Activated CD4-positive, alpha-beta T cell treated with anti-CD3 and anti-CD28 coated beads, Interleukin-2, amount 50 U/mL, for 24 hours (primary cell): ENCODE measurements around the gene TRAF7.
"Not testable (repeated sequence)": the region's sequence is repeated elsewhere in the genome, so short reads cannot be mapped to it uniquely, and the experiment has no call there.

Experiments used
- DNase-seq, 2 donors: peaks; one replicate each; pipeline ENCODE4 v3.0.0-alpha.2; 2020; ENCODE audit warnings: low read depth in 1 of 2, low spot score in 1 of 2

Gene TRAF7

DNA sequence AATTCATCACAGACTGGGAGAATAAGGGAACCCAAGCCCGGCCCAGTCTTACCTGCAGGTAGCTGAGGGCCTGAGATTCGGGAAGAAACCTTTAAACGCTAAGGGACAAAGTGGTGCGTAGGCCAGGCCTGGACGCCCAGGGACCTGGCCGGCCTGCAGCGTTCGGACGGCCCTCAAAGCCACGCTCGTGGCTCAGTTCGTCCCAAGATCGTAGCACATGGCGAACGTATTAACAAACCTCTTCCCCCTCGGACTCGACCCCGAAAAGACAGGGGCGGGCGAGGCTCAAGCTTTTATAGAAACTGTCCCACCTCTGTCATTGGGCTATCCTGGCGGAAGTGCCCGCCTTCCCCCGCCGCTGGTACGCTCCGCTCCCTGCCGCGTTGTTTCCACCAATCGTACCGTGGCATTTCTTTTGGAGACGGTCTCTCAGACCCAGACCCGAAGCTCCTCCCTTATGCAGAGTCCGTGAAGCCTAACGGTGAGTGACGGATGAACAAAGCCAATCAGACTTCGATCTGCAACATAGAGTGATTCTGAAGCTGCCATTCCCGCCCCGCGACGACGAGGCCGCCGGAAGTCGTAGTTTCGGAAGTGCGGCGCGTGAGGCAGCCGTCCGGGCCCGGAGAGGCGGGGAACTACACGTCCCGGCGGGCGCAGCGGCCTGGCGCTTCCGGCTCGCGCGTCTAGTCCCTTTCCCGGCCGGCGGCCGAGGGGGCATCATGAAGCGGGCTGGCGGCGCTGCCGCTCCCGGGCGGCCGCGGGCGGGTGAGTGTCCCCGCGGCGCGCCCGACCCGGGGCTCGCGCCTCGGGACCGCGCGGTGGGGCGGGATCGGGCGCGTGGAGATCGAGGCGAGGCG, at the start of gene TRAF7:
TSS of gene TRAF7 (plus strand) at position 692 of the 860 bp plus-strand sequence. CDS start 8,139 bp downstream, outside the sequence.
- peak; percentile 91 to 99 for DNase-seq

DNA sequence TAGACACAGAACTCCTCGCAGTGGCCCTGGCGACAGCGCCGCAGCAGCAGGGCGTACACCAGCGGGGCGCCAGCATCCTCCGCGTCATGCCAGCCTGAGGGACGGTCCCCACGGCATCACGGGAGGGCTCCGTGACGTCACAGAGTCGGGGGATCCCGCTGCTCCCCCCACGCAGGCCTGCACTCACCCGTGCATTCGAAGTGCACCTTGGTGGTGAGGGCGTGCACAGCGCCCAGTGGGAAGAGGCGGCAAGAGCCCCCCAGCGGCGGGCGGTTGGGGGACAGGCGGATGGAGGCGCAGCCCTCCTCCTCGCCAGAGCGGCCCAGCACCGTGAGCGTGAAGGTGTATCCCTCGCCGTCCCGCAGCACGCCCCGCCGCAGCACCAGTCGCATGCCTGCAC, 49.4 kb upstream of the TRAF7 start:
- DNase-seq, result not testable (repeated sequence)

DNA sequence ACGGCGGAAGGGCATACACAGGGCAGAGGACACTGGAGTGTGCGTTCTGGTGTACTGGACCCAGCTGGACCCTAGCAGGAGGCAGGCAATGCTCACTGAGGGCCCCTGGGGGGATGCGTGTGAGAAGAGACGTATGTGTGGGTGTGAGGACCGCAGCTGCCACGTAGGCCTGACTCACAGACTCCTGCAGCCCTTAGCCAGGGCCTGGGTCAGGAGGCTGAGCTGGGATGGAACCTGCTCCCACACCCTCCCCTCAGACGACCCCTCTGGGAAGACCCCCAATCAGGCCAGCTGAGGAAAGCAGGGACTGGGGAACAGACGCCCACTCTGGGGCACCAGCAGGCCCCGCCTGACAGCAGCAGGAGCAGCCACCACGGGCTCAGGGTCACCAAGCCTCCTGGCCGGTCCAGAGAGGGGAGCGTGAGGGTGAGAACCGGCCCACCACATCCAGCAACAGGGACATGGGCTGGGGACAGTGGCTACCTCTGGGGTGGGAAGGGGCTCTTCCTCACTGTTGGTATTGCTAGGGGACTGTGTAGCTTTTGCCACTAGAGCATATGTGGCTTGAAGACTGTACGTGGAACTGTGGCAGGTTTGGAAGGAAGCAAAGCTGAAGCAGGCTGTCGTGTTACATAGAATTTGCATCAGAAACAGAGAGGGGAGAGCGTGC, 48.3 kb upstream of the TRAF7 start:
- not testable (repeated sequence) for DNase-seq

DNA sequence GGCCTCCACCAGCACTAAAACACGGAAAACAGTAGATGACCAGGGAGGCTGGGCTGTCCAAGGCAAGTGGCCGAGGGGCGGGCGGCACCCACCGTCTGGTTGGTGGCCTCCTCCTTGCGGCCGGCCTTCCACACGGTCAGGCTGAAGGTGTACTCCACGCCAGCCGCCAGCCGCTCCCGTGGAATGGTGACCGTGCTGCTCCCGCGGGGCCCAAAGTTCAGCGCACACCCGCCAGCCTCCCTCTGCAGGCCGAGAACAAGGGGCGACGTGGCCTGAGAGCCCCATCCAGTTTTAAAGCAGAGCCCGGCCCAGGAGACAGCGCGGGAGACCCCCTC, 47.8 kb upstream of the TRAF7 start:
- not testable (repeated sequence) for DNase-seq

DNA sequence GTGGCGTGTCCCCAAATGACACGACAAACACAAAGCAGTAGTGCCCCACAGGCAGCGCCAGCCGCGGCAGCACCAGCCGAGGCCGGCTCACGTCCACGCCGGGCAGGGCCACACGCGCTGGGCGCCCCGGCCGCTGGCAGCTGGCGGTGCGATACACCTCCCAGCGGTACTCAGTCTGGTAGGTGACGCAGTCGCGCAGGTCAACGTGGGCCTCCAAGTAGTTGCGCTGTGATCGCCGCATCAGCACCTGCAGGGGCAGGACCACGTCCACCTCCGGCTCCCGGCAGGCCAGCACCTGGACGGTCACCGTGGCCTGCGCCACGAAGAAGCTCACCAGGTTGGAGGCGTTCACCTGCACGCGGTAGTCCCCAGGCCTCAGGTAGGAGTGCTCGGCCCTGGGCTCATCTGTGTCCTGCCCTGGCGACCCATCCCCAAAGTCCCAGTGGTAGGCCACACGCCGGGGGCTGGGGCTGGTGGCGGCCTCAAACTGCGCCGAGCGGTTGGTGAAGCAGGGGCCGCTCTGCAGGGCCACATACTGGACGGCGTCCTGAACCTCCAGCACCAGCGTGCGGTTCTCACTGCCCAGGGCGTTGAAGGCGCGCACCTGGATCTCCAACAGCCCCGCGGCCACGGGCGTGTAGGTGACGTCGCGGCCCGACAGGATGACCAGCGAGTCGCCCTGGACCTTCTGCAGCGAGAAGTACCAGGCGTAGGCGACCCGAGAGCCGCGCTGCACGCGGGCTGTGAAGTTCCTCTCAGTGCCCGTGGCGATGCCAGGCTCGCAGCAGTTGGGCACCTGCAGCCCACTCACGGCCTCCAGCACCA, 46.9 kb upstream of the TRAF7 start:
- not testable (repeated sequence) for DNase-seq

DNA sequence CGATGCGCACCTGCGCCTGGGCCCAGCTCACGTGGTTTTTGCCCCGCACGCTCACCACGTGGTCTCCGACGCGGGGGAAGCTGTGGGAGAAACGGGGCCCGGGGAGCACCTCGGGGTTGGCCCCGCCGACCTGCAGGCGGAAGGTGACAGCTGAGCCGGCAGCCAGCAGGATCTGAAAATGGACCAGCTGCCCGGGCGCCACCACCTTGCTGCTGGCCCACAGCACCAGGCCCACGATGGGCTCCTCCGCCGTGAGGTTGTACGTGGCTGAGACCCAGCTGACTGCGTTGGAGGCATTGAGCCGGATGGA, 46.4 kb upstream of the TRAF7 start:
- not testable (repeated sequence) for DNase-seq

DNA sequence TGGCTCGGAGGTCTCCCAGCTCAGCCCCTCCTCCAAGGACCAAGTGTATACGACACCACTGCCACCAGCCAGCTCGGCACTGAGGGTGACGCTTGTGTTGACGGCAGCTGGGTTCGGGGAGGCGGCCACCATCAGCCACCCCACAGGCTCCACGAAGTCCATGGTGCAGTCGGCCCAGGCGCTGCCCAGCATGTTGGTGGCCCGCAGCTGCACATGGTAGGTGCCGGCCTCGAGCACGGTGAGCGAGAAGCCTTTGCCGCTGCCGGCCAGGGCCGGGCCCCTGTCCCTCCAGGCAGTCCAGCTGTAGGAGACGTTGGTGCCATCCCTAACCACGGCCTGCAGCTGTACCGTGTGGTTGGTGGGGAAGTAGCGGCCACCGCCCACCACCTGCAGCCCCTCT, 45.7 kb upstream of the TRAF7 start:
- DNase-seq, result not testable (repeated sequence)

DNA sequence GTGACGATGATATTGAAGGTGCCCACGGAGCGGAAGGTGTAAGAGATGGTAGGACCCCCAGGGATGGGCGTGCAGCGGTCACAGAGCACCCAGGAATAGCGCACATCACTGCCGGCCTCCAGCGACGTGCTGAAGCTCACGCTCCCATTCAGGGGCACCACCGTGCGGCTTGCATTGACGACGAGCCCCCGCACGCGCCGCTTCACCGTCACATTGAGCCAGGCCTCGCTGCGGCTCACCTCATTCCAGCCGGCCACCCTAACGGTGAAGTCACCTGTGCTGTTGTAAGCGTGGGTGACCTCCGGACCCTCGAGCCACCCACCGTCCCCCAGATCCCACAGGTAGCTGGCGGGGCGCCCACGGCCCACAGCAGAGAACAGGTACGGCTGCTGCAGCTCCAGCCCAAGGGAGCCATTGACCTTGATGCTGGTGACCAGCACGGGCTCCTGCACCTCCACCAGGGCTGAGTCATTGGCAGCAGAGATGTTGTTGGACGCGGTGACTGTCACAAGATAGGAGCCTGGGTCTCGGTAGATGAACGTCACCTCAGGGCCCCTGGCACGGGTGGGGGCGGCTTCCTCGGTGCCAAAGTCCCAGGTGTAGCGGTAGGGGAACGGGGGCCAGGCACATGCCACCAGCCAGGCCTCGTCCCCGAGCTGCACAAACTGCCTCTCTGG, 45.1 kb upstream of the TRAF7 start:
- not testable (repeated sequence) for DNase-seq

DNA sequence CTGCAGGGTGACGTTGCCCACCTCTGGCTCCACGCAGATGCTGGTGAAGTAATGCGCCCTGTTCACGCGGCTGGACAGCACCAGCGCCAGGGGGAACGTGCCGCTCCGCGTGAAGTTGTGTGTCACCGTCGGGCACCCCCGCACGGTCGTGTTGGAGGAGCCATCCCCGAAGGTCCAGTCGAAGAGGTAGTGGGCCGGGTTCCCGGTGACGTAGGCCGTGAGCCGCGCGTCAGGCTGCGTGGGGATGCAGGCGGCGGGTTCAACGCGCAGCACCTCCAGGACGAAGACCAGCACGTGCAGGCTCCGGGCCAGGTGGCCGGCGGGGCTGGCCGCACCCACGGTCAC, 44.6 kb upstream of the TRAF7 start:
- not testable (repeated sequence) for DNase-seq

DNA sequence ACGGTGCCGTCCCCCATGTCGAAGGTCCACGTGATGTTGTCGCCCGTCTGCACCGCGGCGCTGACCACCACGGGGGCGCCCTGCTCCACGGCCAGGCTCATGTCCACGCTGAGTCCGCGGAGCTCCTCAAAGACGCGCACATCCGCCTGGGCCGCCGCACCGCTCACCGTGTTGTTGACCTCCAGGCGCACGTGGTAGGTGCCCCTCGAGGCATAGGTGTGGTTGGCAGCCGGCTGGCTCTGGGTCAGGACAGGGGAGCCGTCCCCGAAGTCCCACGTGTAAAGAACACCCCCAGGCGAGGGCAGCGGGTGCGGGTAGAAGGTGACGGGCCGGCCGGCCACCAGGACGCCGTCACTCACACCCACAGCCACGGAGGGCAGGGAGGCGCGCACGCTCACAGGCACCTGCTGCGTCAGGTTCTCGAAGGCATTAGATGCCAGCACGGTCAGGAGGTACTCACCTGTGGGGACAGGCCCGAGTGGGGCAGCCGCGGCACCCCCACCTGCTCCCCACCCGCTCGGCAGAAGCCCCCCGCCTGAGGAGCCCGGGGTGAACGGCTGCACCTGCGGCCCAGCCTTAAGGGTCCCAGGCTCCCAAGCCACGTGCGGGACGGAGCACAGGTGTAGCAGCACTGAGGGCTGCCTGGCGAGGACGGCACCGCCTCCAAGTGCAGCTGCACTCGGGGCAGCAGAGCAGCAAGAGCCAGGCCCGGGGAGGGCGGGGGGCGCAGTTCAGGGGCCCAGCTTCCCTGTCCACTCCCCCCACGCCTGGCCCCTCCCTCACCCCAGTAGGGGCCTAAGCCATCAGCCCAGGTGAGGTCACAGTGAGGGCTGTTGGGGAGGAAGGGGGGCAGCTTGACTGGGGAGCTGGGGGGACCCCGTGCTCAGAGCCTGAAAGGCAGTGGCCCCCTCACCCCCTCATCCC, 43.9 kb upstream of the TRAF7 start:
- not testable (repeated sequence) for DNase-seq

DNA sequence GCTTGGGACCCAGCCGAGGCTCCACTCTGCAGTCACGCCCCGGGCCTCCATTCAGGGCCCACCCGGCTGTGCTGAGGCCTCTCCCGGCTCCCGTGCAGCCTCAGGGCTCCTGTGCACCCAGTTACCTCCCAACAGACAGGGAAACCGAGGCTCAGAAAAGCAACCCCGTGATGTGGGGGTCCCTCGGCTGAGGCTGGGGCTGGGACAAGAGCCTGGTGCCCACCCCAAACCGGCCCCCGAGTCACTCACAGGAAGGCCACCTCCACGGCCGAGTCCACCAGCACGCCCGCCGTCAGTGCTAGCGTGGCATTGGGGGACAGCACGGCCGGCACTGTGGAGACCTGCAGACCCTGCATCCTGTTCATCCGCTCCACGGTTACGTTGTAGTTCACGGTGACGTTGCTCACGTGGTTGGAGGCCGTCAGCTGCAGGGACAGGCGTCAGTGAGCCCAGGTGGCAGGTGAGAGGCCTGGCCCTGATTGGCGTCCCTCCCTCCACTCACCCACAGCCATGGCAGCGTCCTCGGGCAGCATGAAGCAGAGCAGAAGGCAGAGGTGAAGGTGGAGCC, 43.0 kb upstream of the TRAF7 start:
- not testable (repeated sequence) for DNase-seq

DNA sequence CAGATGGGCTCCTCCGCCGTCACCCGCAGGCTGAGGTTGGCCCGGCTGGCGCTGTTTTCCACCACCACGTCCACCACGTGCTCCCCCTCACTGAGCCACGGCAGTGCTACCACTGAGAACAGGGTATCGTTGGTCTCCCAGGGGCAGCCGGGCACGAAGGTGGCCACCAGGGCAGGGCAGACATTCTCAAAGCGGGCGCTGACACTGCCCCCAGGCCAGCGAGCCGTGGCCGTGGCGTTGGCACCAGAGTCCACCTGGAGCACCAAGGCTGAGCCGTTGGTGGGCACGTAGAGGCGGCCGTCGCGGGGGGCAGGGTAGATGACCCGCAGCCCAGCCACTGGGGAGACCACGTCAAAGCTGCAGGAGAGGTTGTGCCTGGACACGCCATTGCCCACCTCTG, 41.4 kb upstream of the TRAF7 start:
- DNase-seq, result not testable (repeated sequence)

DNA sequence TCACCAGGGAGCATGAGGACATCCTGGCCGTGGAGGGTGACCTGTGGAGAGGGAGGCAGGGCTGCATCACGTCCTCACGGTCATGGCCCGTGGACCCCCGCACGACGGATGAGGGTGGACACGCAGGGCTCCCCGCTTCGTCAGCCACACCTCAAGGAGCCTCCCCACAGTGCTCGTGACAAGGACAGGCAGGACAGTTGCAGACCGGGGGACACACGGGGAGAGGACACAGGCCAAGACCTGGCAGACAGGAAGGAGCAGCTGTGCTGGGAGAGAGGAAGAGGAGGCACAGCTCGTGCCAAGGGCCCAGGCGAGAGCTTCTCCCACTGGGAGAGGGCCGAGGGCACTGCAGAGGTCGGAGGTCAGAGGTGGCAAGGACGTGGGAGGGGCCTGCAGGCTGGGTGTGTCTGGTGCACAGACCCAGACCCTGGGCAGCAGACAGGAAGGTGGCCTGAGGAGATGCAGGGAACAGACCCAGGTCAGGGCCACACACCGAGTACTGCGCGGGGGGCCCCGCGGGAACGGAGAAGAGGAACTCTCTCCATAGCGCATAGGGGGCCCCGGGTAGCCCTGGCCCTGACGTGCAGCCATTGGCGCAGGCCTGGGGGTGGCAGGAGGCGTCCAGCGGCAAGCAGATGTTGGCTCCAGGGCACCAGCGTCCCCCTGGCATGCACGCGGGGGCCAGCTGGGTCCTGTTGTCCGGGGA, 40.5 kb upstream of the TRAF7 start:
- not testable (repeated sequence) for DNase-seq

DNA sequence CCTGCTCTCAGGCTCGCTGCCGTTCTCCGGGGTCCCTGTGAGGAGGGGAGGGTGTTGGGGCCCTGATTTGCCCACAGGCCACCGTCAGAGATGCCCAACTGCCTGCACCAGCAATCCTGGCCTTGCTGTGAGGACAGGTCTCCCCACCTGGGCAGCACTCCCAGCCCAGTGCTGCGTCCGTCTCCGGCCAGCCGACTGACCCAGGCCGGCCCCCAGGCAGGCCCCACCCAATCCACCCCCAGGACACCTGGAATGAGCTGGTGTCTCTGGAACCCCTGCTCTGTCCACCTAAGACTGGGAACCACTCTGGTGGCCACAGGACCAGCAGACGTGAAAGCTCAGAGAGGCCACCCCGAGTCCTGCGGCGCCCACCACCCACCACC, 40.0 kb upstream of the TRAF7 start:
- no peak for DNase-seq

DNA sequence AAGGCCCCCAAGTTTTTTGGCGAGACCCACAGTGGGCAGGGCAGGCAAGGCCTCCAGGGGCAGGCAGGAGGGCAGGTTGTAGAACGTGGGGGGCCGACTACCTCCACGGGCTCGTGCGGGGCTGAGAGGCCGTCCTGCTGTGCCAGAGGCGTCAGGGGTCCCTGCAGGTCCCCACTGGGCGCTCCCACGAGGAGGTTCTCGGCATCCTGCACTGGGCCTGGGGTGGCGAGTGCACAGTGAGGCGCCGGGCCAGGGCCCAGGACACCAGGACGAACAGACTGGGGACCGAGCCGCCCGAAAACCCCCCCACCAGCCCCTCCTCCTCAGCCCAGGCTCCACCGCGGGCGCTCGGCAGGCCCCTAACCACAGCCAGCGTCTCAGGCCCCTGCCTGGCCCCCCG, 39.2 kb upstream of the TRAF7 start:
- DNase-seq, result not testable (repeated sequence)

DNA sequence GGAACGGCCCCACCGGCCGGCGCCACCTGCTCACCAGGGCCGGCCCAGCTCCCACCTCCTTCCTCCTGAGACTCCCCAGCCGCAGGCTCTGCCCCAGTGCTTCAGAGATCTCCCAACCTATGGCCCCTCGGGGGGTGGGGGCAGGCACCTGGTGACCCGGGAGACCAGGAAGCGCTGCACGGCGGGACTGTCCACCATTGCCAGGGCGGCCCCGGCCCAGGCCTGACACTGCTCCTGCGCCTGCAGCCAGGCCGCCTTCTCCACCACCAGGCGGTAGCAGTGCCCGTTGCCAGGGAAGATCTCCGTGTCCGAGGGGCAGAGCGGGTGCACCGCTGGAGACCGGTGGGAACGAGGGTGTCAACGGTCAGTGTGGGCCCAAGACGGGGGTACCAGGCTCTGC, 38.2 kb upstream of the TRAF7 start:
- DNase-seq, result not testable (repeated sequence)

DNA sequence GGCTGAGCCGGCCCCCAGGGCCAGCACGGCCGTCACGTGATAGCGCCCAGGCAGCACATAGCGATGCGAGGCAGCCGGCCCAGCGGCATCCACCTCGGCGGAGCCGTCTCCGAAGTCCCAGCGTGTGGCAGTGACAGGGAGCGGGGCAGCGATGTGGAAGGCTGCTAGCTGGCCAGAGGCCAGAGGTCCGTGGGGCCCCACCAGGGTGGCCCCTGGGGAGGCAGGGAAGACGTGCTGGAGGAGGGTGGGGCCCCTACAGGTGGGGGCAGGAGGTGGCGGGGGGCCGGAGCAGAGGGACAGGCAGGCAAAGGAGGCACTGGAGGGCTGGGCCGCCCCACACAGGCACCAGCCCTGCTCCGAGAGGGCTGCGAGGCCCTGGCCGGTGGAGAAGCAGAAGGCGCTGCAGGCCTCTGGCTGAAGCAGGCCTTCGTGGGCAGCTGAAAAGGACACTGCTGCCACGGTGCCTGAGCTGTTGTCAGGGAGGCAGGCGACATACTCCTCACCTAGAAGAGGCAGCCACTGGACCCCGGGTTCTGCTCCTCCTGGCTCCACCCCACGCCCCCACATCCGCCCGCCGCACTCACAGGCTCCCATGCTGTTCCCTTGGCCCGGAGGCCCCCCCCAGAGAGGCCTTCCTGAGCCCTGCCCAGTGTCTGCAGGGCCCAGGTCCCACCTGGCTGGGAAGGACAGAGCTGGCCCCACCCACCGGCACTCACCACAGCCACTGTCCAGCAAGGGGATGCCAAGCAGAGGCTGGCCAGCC, 37.4 kb upstream of the TRAF7 start:
- DNase-seq, result not testable (repeated sequence)

DNA sequence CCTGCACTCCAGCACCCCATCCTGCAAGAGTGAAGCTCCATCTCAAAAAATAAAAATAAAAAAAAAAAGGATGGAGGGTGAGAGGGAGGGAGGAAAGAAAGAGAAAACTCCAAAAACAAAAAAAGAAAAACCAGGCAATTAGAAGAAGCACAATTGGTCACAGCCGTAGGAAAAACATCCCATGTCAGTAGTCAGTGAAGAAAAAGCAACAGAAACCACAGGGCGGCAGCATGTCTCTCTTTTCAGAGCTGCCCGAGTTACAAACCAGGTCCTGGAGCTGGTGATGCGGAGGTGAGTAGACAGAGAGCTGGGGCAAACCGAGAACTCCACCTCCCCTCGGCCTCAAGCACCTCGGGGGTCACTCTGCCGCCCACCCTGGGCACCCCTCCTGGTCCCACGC, 34.3 kb upstream of the TRAF7 start:
- not testable (repeated sequence) for DNase-seq

DNA sequence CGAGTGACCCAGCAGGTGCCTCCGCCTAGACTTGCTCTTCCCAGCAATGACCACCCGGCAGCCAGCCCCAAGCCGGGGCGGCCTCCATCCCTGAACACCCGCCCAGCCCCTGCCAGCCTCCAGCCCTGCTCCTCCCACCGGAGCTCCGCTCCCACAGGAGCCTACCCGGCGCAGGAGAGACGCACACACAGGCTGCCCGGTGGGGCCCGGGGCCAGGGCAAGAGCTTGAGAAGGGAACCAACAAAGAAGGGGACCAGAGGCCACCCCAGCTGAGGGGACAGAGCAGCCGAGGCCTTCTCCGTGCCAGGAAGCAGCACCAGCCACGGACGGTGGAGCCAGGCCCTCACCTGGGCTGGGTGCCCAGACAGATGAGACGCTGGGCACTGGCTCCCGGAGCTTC, 33.7 kb upstream of the TRAF7 start:
- DNase-seq, result no peak
